Neuronal stem cell (in vitro differentiated cells): ENCODE results near the gene KRTAP15-1.

Experiments used
- DNase-seq: peaks from one replicate; pipeline ENCODE4 v3.0.0-alpha.2; 2013; ENCODE audit warnings: low spot score
- H2AFZ ChIP-seq: one replicate; pipeline ENCODE4 v1.6.1; 2013; ENCODE audit warnings: mild to moderate bottlenecking, low read length, inconsistent platforms
- H2AK5ac ChIP-seq: 2 replicates; pipeline ENCODE4 v1.6.1; 2013; ENCODE audit warnings: low read depth, mild to moderate bottlenecking, inconsistent platforms, low read length, moderate library complexity, mixed read lengths
- H2BK120ac ChIP-seq: 2 replicates; pipeline ENCODE4 v1.6.1; 2013; ENCODE audit warnings: low read depth, mild to moderate bottlenecking, inconsistent platforms, low read length, moderate library complexity, mixed read lengths
- H2BK12ac ChIP-seq: one replicate; pipeline ENCODE4 v1.6.1; 2013; ENCODE audit warnings: low read length, inconsistent platforms
- H2BK15ac ChIP-seq: 2 replicates; pipeline ENCODE4 v1.6.1; 2013; ENCODE audit warnings: mild to moderate bottlenecking, low read length, inconsistent platforms, mixed read lengths
- H2BK5ac ChIP-seq: one replicate; pipeline ENCODE4 v1.6.1; 2013; ENCODE audit warnings: inconsistent platforms, mild to moderate bottlenecking, low read length, moderate library complexity
- H3K14ac ChIP-seq: one replicate; pipeline ENCODE4 v1.6.1; 2013; ENCODE audit warnings: low read length, inconsistent platforms
- H3K18ac ChIP-seq: 2 replicates; pipeline ENCODE4 v1.6.1; 2013; ENCODE audit warnings: low read length, inconsistent platforms
- H3K23ac ChIP-seq: 2 replicates; pipeline ENCODE4 v1.6.1; 2013; ENCODE audit warnings: low read depth, mild to moderate bottlenecking, mixed read lengths, low read length, inconsistent platforms; ENCODE audit not compliant: poor library complexity
- H3K27ac ChIP-seq: replicated peaks from 3 replicates; pipeline ENCODE4 v1.5.1; 2013; ENCODE audit warnings: low read length, inconsistent platforms
- H3K27me3 ChIP-seq, 3 experiments: 2 replicates each; pipeline ENCODE4 v1.6.1; 2013; ENCODE audit warnings: low read length in 3 of 3, mild to moderate bottlenecking in 2 of 3, inconsistent platforms in 1 of 3, low read depth in 1 of 3, mixed read lengths in 1 of 3, moderate library complexity in 1 of 3; ENCODE audit not compliant: control insufficient read depth in 3 of 3, insufficient read depth in 3 of 3
- H3K36me3 ChIP-seq, 2 donors: replicated peaks in 1 of 2; 2 replicates each; pipeline ENCODE4 v1.6.1; 2013; ENCODE audit warnings: low read length in 2 of 2; ENCODE audit not compliant: control insufficient read depth in 2 of 2, insufficient read depth in 2 of 2
- H3K4ac ChIP-seq: 2 replicates; pipeline ENCODE4 v1.6.1; 2013; ENCODE audit warnings: inconsistent platforms, mild to moderate bottlenecking, low read length, moderate library complexity
- H3K4me1 ChIP-seq, 2 donors: 1 replicate in 1 of 2; 2 replicates in 1 of 2; pipeline ENCODE4 v1.6.1; 2013; ENCODE audit warnings: low read length in 2 of 2, low read depth in 1 of 2; ENCODE audit not compliant: control insufficient read depth in 2 of 2, insufficient read depth in 1 of 2
- H3K4me2 ChIP-seq: one replicate; pipeline ENCODE4 v1.6.1; 2013; ENCODE audit warnings: mild to moderate bottlenecking, low read length, inconsistent platforms; ENCODE audit not compliant: insufficient read depth, poor library complexity, severe bottlenecking
- H3K4me3 ChIP-seq, 2 donors: 2 replicates each; pipeline ENCODE4 v1.5.1; 2013; ENCODE audit warnings: low read length in 2 of 2, mild to moderate bottlenecking in 2 of 2, inconsistent platforms in 1 of 2, moderate library complexity in 1 of 2
- H3K79me1 ChIP-seq: one replicate; pipeline ENCODE4 v1.6.1; 2013; ENCODE audit warnings: low read depth, mild to moderate bottlenecking, inconsistent platforms, low read length, moderate library complexity
- H3K9ac ChIP-seq: one replicate; pipeline ENCODE4 v1.6.1; 2013; ENCODE audit warnings: mild to moderate bottlenecking, low read depth, low read length, inconsistent platforms; ENCODE audit not compliant: poor library complexity
- H3K9me3 ChIP-seq, 2 donors: replicated peaks in 1 of 2; 2 replicates each; pipeline versions ENCODE3 to v1.6.1; 2013; ENCODE audit warnings: low read length in 2 of 2, mild to moderate bottlenecking in 2 of 2, inconsistent platforms in 1 of 2, low read depth in 1 of 2, mixed read lengths in 1 of 2, moderate library complexity in 1 of 2; ENCODE audit not compliant: control insufficient read depth in 2 of 2, insufficient read depth in 1 of 2
- H4K8ac ChIP-seq: one replicate; pipeline ENCODE4 v1.6.1; 2013; ENCODE audit warnings: low read depth, mild to moderate bottlenecking, inconsistent platforms, low read length, moderate library complexity
- H4K91ac ChIP-seq: one replicate; pipeline ENCODE4 v1.6.1; 2013; ENCODE audit warnings: low read length, low read depth, mild to moderate bottlenecking, inconsistent platforms; ENCODE audit not compliant: poor library complexity
- WGBS, 2 donors: extraction: QIAGEN DNeasy Blood & Tissue Kit; methylation state at CpG; one replicate each; pipeline ENCODE4 v1.1.7; 2013; ENCODE audit warnings: missing lambda C conversion rate in 2 of 2, mixed read lengths in 1 of 2; ENCODE audit not compliant: insufficient read length in 2 of 2, insufficient replicate concordance in 1 of 2; ENCODE audit errors: extremely low coverage in 2 of 2; 5-methylcytosine and 5-hydroxymethylcytosine counted together

KRTAP15-1 gene

GRCh38 chr21:30415993-30416392, 24.1 kb upstream of the KRTAP15-1 start:
- H3K36me3 ChIP-seq, result no peaks in the 10 kb centered on the region
- H3K27ac ChIP-seq, result no peak overlapping the region
- H3K9me3 ChIP-seq, result peaks cover 0 to 2% of the 10 kb centered on the region in 2 donors
- no peak for DNase-seq
- no peak overlapping the region for H3K4ac ChIP-seq
- H3K4me3 ChIP-seq, result no peak overlapping the region
- no peak overlapping the region for H2BK120ac ChIP-seq
- no peak overlapping the region for H2AK5ac ChIP-seq
- no peak overlapping the region for H3K9ac ChIP-seq
- H4K8ac ChIP-seq, result no peak overlapping the region
- no peaks in the 10 kb centered on the region for H3K4me1 ChIP-seq
- no CpG with 5 or more reads among the region's 5 CpGs for WGBS, 2 donors
- H3K14ac ChIP-seq, result no peak overlapping the region
- H3K27me3 ChIP-seq, result no peaks in the 10 kb centered on the region
- no peak overlapping the region for H3K23ac ChIP-seq
- H2BK12ac ChIP-seq, result no peak overlapping the region
- H2AFZ ChIP-seq, result no peak overlapping the region
- no peak overlapping the region for H4K91ac ChIP-seq
- H3K4me2 ChIP-seq, result no peak overlapping the region
- no peaks in the 10 kb centered on the region for H3K79me1 ChIP-seq
- H3K18ac ChIP-seq, result no peak overlapping the region
- no peak overlapping the region for H2BK15ac ChIP-seq
- H2BK5ac ChIP-seq, result no peak overlapping the region

- no peak for DNase-seq
- Histone ChIP-seq H3K27ac (peak within 1 kb of the TSS; percentile 51), H3K14ac (no peak within 1 kb of the TSS), H3K18ac (peak within 1 kb of the TSS; percentile 6), H3K4me2 (no peak within 1 kb of the TSS), H3K79me1 (no peaks in the 10 kb centered on the region), H3K4me1 (peaks cover 0 to 3% of the 10 kb centered on the region in 2 donors), H3K9ac (no peak within 1 kb of the TSS), H2AFZ (no peak within 1 kb of the TSS), H2BK5ac (no peak within 1 kb of the TSS), H2AK5ac (peak within 1 kb of the TSS; percentile 47), H3K27me3 (no peaks in the 10 kb centered on the region), H2BK120ac (no peak within 1 kb of the TSS), H4K8ac (no peak within 1 kb of the TSS), H3K4ac (no peak within 1 kb of the TSS), H2BK15ac (no peak within 1 kb of the TSS), H3K36me3 (no peaks in the 10 kb centered on the region), H4K91ac (no peak within 1 kb of the TSS), H3K4me3 (no peak within 1 kb of the TSS), H2BK12ac (no peak within 1 kb of the TSS), H3K9me3 (peaks cover 0 to 3% of the 10 kb centered on the region in 2 donors), H3K23ac (no peak within 1 kb of the TSS)
- WGBS, 2 donors, result no CpG with 5 or more reads among the region's 5 CpGs
Measured at GRCh38 chr21:30425826-30426225, 14.2 kb upstream of the KRTAP15-1 start, which contains the start of gene KRTAP13-3. Gene KRTAP13-3 (minus strand): TSS chr21:30425926. CDS start chr21:30425912, 14 bp downstream.

GRCh38 chr21:30426731-30427130, 13.3 kb upstream of the KRTAP15-1 start:
- WGBS, 2 donors, result no CpG with 5 or more reads among the region's 3 CpGs
- H2BK12ac ChIP-seq, result no peak overlapping the region
- H3K23ac ChIP-seq, result no peak overlapping the region
- H3K36me3 ChIP-seq, result no peaks in the 10 kb centered on the region
- H3K27ac ChIP-seq, result peak overlapping the region; percentile 51
- no peak overlapping the region for H4K8ac ChIP-seq
- H3K27me3 ChIP-seq, result no peaks in the 10 kb centered on the region
- H3K14ac ChIP-seq, result no peak overlapping the region
- no peak overlapping the region for H4K91ac ChIP-seq
- H2BK120ac ChIP-seq, result no peak overlapping the region
- no peaks in the 10 kb centered on the region for H3K79me1 ChIP-seq
- H3K4me2 ChIP-seq, result no peak overlapping the region
- H2AK5ac ChIP-seq, result no peak overlapping the region
- H2BK15ac ChIP-seq, result no peak overlapping the region
- H3K18ac ChIP-seq, result no peak overlapping the region
- no peak overlapping the region for H3K4me3 ChIP-seq
- no peak overlapping the region for H3K4ac ChIP-seq
- H2BK5ac ChIP-seq, result no peak overlapping the region
- H3K4me1 ChIP-seq, result peaks cover 0 to 3% of the 10 kb centered on the region in 2 donors
- no peak overlapping the region for H3K9ac ChIP-seq
- DNase-seq, result peak; percentile 11
- H3K9me3 ChIP-seq, result peaks cover 0 to 3% of the 10 kb centered on the region in 2 donors
- H2AFZ ChIP-seq, result no peak overlapping the region

- Histone ChIP-seq H2AK5ac (peak within 1 kb of the TSS; percentile 32), H2AFZ (no peak within 1 kb of the TSS), H3K79me1 (no peaks in the 10 kb centered on the region), H3K4me3 (no peak within 1 kb of the TSS), H3K4me2 (no peak within 1 kb of the TSS), H3K36me3 (no peaks in the 10 kb centered on the region), H3K9ac (no peak within 1 kb of the TSS), H3K18ac (no peak within 1 kb of the TSS), H3K27me3 (no peaks in the 10 kb centered on the region), H2BK5ac (no peak within 1 kb of the TSS), H3K23ac (no peak within 1 kb of the TSS), H2BK12ac (no peak within 1 kb of the TSS), H2BK15ac (no peak within 1 kb of the TSS), H3K4ac (no peak within 1 kb of the TSS), H3K27ac (no peak within 1 kb of the TSS), H3K4me1 (peaks cover 0 to 3% of the 10 kb centered on the region in 2 donors), H4K8ac (no peak within 1 kb of the TSS), H4K91ac (no peak within 1 kb of the TSS), H2BK120ac (no peak within 1 kb of the TSS), H3K14ac (no peak within 1 kb of the TSS), H3K9me3 (peaks cover 0 to 3% of the 10 kb centered on the region in 2 donors)
- no peak for DNase-seq
- WGBS, 2 donors, result no CpG with 5 or more reads among the region's 9 CpGs
Measured at GRCh38 chr21:30430170-30430655, 9.9 kb upstream of the KRTAP15-1 start, which contains the start of gene KRTAP13-4. Gene KRTAP13-4 (plus strand): TSS chr21:30430220. CDS start chr21:30430276, 56 bp downstream.
